Measurements from ENCODE around the gene TAPBPL. TPM values are rescaled to one million over a fixed set of nuclear protein-coding genes. Genes with fewer than 3 reads are reported as not detected.
"Not testable (repeated sequence)": the region's sequence is repeated elsewhere in the genome, so short reads cannot be mapped to it uniquely, and the experiment has no call there.

Gene TAPBPL
- total RNA-seq, 2 experiments from 2014 or later, result 49.4 to 50.1 TPM

- no peak for DNase-seq
- Mint-ChIP-seq H3K36me3 (peaks cover 71% of the 10 kb centered on the region), H3K9me3 (no peaks in the 10 kb centered on the region), H3K27ac (peak overlapping the region; percentile 99), H3K4me1 (peaks cover 73% of the 10 kb centered on the region), H3K4me3 (peak overlapping the region; percentile 81), H3K27me3 (no peaks in the 10 kb centered on the region)
- POLR2A ChIA-PET, result interaction anchor here (0.6 to 11.1 kb wide), 18 partner anchors 10 to 391 kb away, joined by 3 to 177 read pairs (median 7); partner anchors contain the start of genes CD27, GAPDH, MRPL51 and TAPBPL
- peak; percentile 23 for ATAC-seq (ENCODE audit: low read depth)
Observed at GRCh38 chr12:6460751-6461371, 9.0 kb downstream of the TAPBPL start.

DNA sequence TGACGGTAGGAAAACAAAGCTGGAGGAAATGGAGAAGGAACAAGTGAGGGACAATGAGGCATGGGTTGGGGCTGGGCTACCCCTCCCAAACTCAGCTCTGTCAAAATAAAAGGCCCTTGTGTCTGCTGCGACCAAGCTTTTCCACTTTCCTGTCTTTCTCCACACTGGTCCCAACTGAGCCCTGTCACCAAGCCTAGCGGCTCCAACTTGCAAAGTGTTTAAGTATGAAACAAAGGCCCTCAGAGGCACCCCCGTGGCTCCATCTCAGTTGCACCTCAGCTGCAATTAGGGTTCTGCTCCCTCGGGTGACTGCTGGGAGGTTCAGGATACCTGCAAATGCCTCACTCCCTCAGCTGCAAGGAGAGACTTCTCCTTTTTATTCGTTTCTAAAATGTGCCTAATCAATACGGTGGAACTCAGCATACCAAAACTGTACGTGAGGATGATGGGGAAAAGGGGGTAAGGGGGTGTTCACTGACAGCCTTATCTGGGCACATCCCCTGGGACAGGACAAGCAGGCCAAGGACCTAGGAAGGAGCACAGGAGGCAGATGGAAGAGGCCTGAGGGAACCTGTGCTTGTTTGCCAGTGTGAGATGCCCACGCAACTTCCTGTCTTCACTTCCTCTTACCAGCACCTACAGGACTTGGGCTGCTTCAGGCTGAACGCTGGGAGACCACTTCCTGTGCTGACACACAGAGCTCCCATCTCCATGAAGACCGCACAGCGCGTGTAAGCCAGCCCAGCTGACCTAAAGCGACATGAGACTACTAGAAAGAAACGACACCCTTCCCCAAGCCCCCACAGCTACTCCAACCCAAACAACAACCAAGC, 9.8 kb downstream of the TAPBPL start:
- peak overlapping the region; percentile 99 for H3K27ac Mint-ChIP-seq
- H3K27me3 Mint-ChIP-seq, result no peaks in the 10 kb centered on the region
- POLR2A ChIA-PET, result interaction anchor here (0.6 to 11.1 kb wide), 22 partner anchors 9 to 390 kb away, joined by 3 to 177 read pairs (median 7); partner anchors contain the start of genes CD27, GAPDH, MRPL51 and TAPBPL
- H3K4me3 Mint-ChIP-seq, result peak overlapping the region; percentile 81
- H3K4me1 Mint-ChIP-seq, result peaks cover 74% of the 10 kb centered on the region
- no peaks in the 10 kb centered on the region for H3K9me3 Mint-ChIP-seq
- ATAC-seq (ENCODE audit: low read depth), result peak; percentile 84
- H3K36me3 Mint-ChIP-seq, result peaks cover 68% of the 10 kb centered on the region
- DNase-seq, result peak; percentile 78

DNA sequence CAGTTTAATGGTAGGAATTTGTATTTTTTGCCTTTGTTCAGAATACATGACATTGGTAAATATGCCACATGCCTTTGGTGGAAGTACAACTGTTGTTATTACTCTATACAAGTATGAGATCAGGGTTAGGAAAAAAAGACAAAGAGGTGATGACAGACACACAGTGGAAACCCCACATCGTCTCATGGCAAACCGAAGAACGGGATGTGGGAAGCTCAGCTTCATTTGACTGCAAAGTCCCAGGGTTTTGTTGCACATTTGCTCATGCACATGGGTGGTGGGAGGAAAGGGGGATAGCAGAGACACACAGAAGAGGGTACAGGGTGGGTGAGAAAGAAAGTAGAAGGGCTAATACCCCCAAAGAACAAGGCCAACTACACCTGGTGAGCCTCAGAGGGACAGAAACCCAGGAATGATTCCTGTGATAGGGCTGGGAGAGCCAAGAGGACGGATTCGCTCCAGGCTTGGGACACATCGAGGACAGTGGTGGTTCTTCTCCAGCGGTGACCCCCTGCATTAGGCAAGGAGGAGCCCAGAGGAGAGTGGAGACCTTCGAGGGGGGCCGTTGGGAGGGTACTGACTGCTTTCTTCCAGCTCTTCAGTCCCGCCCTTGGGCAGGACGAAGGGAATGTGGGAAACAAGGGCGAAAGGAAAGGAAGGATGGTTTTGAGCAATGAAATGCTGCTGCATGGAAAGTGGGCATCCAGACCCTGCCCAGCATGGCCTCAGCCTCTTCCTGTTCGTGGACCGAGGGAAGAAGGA, 10.6 kb downstream of the TAPBPL start:
- peak; percentile 38 for ATAC-seq (ENCODE audit: low read depth)
- Mint-ChIP-seq H3K36me3 (peaks cover 69% of the 10 kb centered on the region), H3K27me3 (no peaks in the 10 kb centered on the region), H3K4me1 (peaks cover 75% of the 10 kb centered on the region), H3K4me3 (peak overlapping the region; percentile 81), H3K9me3 (no peaks in the 10 kb centered on the region), H3K27ac (peak overlapping the region; percentile 99)
- no peak for DNase-seq
- POLR2A ChIA-PET, result interaction anchor here (0.6 to 11.1 kb wide), 18 partner anchors 8 to 389 kb away, joined by 3 to 177 read pairs (median 8); partner anchors contain the start of genes CD27, GAPDH, MRPL51 and TAPBPL

- Mint-ChIP-seq H3K27ac (peak overlapping the region; percentile 99), H3K4me1 (peaks cover 79% of the 10 kb centered on the region), H3K36me3 (peaks cover 63% of the 10 kb centered on the region), H3K27me3 (no peaks in the 10 kb centered on the region), H3K4me3 (peak overlapping the region; percentile 81), H3K9me3 (no peaks in the 10 kb centered on the region)
- POLR2A ChIA-PET, result interaction anchor here (0.6 to 11.1 kb wide), 13 partner anchors 12 to 410 kb away, joined by 3 to 177 read pairs (median 10); partner anchors contain the start of genes CD27, GAPDH, MRPL51 and SPSB2
- ATAC-seq (ENCODE audit: low read depth), result peak; percentile 6
- no peak for DNase-seq
Observed at GRCh38 chr12:6463216-6463615, 11.4 kb downstream of the TAPBPL start.

- no peaks in the 10 kb centered on the region for H3K27me3 Mint-ChIP-seq
Observed at GRCh38 chr12:6463858-6464257, 12.0 kb downstream of the TAPBPL start.

DNA sequence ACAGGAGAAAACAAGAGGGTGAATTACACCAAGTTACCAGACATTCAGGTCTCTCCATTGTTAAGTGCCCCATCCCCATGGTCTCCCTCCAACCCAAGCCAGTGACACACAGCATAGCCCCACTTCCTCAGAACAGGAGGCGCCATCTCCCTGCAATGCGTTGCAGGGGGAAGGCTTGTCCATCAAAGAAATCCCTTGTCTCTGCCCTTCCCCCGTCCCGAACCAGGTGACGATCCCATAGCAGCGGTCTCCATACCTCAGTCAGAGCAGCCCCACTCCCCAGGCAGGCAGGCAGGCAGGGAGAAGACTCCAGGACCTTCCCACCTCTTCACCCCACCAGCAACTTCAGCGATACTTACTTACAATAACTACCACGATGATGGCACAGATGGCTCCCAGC, 12.7 kb downstream of the TAPBPL start:
- peak overlapping the region; percentile 99 for H3K27ac Mint-ChIP-seq

More at GRCh38 chr12:6463858-6464257, 12.0 kb downstream of the TAPBPL start:
- peaks cover 80% of the 10 kb centered on the region for H3K4me1 Mint-ChIP-seq
- H3K36me3 Mint-ChIP-seq, result peaks cover 57% of the 10 kb centered on the region
- DNase-seq (no peak), ATAC-seq (ENCODE audit: low read depth) (no peak)
- peak overlapping the region; percentile 81 for H3K4me3 Mint-ChIP-seq
- POLR2A ChIA-PET, result interaction anchor here (0.6 to 11.1 kb wide), 13 partner anchors 13 to 409 kb away, joined by 3 to 177 read pairs (median 10); partner anchors contain the start of genes CD27, GAPDH, MRPL51 and SPSB2
- H3K27ac Mint-ChIP-seq, result peak overlapping the region; percentile 99
- no peaks in the 10 kb centered on the region for H3K9me3 Mint-ChIP-seq

GRCh38 chr12:6465467-6466183, 13.8 kb downstream of the TAPBPL start:
- ATAC-seq (ENCODE audit: low read depth) (no peak), DNase-seq (no peak)
- Mint-ChIP-seq H3K36me3 (peaks cover 46% of the 10 kb centered on the region), H3K27ac (peak overlapping the region; percentile 60), H3K4me1 (peaks cover 80% of the 10 kb centered on the region), H3K4me3 (peak overlapping the region; percentile 39), H3K27me3 (no peaks in the 10 kb centered on the region), H3K9me3 (no peaks in the 10 kb centered on the region)
- POLR2A ChIA-PET, result interaction anchor here (0.6 to 11.1 kb wide), 16 partner anchors 14 to 133 kb away, joined by 3 to 177 read pairs (median 6); partner anchors contain the start of genes CD27, GAPDH, MRPL51 and NOP2

More for the DNA sequence above, 12.7 kb downstream of the TAPBPL start:
- Mint-ChIP-seq H3K36me3 (peaks cover 51% of the 10 kb centered on the region), H3K4me1 (peaks cover 80% of the 10 kb centered on the region), H3K4me3 (peak overlapping the region; percentile 81), H3K9me3 (no peaks in the 10 kb centered on the region), H3K27me3 (no peaks in the 10 kb centered on the region)
- ATAC-seq (ENCODE audit: low read depth) (no peak), DNase-seq (no peak)
- POLR2A ChIA-PET, result interaction anchor here (1.1 to 11.1 kb wide), 12 partner anchors 13 to 128 kb away, joined by 3 to 177 read pairs (median 16); partner anchors contain the start of genes CD27, GAPDH, MRPL51 and NOP2

GRCh38 chr12:6466184-6466573, 14.3 kb downstream of the TAPBPL start:
- Mint-ChIP-seq H3K4me3 (no peak overlapping the region), H3K27me3 (no peaks in the 10 kb centered on the region), H3K36me3 (peaks cover 40% of the 10 kb centered on the region), H3K4me1 (peaks cover 77% of the 10 kb centered on the region), H3K27ac (peak overlapping the region; percentile 65), H3K9me3 (no peaks in the 10 kb centered on the region)
- ATAC-seq (ENCODE audit: low read depth), result no peak
- POLR2A ChIA-PET, result interaction anchor here (0.8 to 11.1 kb wide), 11 partner anchors 14 to 133 kb away, joined by 3 to 177 read pairs (median 8); partner anchors contain the start of genes CD27, GAPDH, MRPL51 and NOP2
- no peak for DNase-seq

DNA sequence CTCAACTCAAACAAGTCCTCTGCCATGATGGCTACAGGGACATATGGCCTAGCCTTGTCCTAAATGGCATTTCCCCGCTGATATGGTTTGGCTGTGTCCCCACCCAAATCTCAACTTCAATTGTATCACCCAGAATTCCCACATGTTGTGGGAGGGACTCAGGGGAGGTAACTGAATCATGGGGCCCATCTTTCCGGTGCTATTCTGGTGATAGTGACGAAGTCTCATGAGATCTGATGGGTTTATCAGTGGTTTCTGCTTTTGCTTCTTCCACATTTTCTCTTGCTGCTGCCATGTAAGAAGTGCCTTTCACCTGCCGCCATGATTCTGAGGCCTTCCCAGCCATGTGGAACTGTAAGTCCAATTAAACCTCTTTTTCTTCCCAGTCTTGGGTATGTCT, 14.9 kb downstream of the TAPBPL start:
- H3K27ac Mint-ChIP-seq, result peak overlapping the region; percentile 65
- H3K9me3 Mint-ChIP-seq; H3K27me3 Mint-ChIP-seq; DNase-seq; ATAC-seq (ENCODE audit: low read depth): not testable (repeated sequence)
- POLR2A ChIA-PET, result interaction anchor here (1.4 to 11.1 kb wide), 7 partner anchors 15 to 134 kb away, joined by 3 to 177 read pairs (median 12); partner anchors contain the start of genes CD27, GAPDH and TAPBPL
- H3K4me3 Mint-ChIP-seq, result peak overlapping the region; percentile 20
- peaks cover 36% of the 10 kb centered on the region for H3K36me3 Mint-ChIP-seq
- H3K4me1 Mint-ChIP-seq, result peaks cover 75% of the 10 kb centered on the region

GRCh38 chr12:6467571-6468282, 15.9 kb downstream of the TAPBPL start:
- peak overlapping the region; percentile 12 for H3K27ac Mint-ChIP-seq
- not testable (repeated sequence) for DNase-seq
- POLR2A ChIA-PET, result interaction anchor here (1.1 to 4.9 kb wide), 4 partner anchors 16 to 42 kb away, joined by 7 to 108 read pairs (median 58); partner anchors contain the start of genes MRPL51, NCAPD2 and TAPBPL

GRCh38 chr12:6468283-6468575, 16.4 kb downstream of the TAPBPL start:
- no peak for DNase-seq
- no peak for ATAC-seq (ENCODE audit: low read depth)
- POLR2A ChIA-PET, result interaction anchor here (1.1 to 4.9 kb wide), 6 partner anchors 16 to 69 kb away, joined by 7 to 108 read pairs (median 68); partner anchors contain the start of genes CD27, GAPDH, MRPL51 and NCAPD2
- peak overlapping the region; percentile 95 for H3K4me3 Mint-ChIP-seq
- peaks cover 3% of the 10 kb centered on the region for H3K27me3 Mint-ChIP-seq
- H3K27ac Mint-ChIP-seq, result peak overlapping the region; percentile 88
- no peaks in the 10 kb centered on the region for H3K9me3 Mint-ChIP-seq
- H3K36me3 Mint-ChIP-seq, result peaks cover 25% of the 10 kb centered on the region
- peaks cover 64% of the 10 kb centered on the region for H3K4me1 Mint-ChIP-seq

More at GRCh38 chr12:6467571-6468282, 15.9 kb downstream of the TAPBPL start:
- H3K27me3 Mint-ChIP-seq; ATAC-seq (ENCODE audit: low read depth); H3K9me3 Mint-ChIP-seq: not testable (repeated sequence)
- H3K4me3 Mint-ChIP-seq, result peak overlapping the region; percentile 95
- H3K36me3 Mint-ChIP-seq, result peaks cover 30% of the 10 kb centered on the region
- H3K4me1 Mint-ChIP-seq, result peaks cover 69% of the 10 kb centered on the region
